Measurements from ENCODE around the gene MAZ. TPM values are rescaled to one million over a fixed set of nuclear protein-coding genes. Genes with fewer than 3 reads are reported as not detected.

Gene MAZ
- total RNA-seq, 1 donor from 2014 or later: 146 TPM

DNA sequence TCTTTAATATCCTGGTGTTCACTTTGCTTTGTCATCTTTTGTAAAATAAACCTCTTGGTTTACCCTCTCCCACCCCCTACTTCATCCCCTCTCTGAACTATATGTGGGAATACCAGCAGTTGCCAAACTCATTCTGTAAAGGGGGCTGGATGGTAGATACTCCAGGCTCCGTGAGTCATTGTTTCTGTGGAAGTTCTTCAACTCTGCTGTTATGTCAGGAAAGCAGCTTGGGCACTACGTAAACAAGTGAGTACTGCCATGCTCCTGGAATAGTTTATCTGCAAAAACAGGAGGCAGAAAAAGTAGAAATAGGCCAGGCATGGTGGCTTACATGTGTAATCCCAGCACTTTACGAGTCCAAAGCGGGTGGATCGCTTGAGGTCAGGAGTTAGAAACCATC, 31.5 kb downstream of the MAZ start:
- Histone ChIP-seq H3K27me3 (no peaks in the 10 kb centered on the region), H3K4me3 (no peak overlapping the region), H3K27ac (no peak overlapping the region), H3K4me1 (no peaks in the 10 kb centered on the region), H3K9me3 (no peaks in the 10 kb centered on the region), H3K36me3 (peaks cover 91% of the 10 kb centered on the region in 2 donors)
- intact Hi-C loops (cut with DNase I): no loop called here
- no peak for TF ChIP-seq CTCF (IDR thresholded peaks at IDR 0.05)
- no peak for DNase-seq (ENCODE audit: low spot score in 2 of 2)

- Histone ChIP-seq H3K9me3 (no peaks in the 10 kb centered on the region), H3K27ac (no peak overlapping the region), H3K36me3 (peaks cover 86 to 89% of the 10 kb centered on the region in 2 donors), H3K4me3 (no peak overlapping the region), H3K4me1 (no peaks in the 10 kb centered on the region), H3K27me3 (no peaks in the 10 kb centered on the region)
- no peak for TF ChIP-seq CTCF (IDR thresholded peaks at IDR 0.05)
- intact Hi-C loops (cut with DNase I): no loop called here
- DNase-seq (ENCODE audit: low spot score in 2 of 2): no peak
Observed at GRCh38 chr16:29839822-29840221, 33.5 kb downstream of the MAZ start.

- DNase-seq (ENCODE audit: low spot score in 2 of 2): no peak
- intact Hi-C loops (cut with DNase I): no loop called here
- H3K36me3 ChIP-seq: peaks cover 86 to 88% of the 10 kb centered on the region in 2 donors
- H3K4me1 ChIP-seq: no peaks in the 10 kb centered on the region
- no peak overlapping the region for H3K4me3 ChIP-seq
- no peak for TF ChIP-seq CTCF (IDR thresholded peaks at IDR 0.05)
- no peaks in the 10 kb centered on the region for H3K9me3 ChIP-seq
- H3K27ac ChIP-seq: no peak overlapping the region
- H3K27me3 ChIP-seq: no peaks in the 10 kb centered on the region
Observed at GRCh38 chr16:29840240-29840639, 33.9 kb downstream of the MAZ start.

DNA sequence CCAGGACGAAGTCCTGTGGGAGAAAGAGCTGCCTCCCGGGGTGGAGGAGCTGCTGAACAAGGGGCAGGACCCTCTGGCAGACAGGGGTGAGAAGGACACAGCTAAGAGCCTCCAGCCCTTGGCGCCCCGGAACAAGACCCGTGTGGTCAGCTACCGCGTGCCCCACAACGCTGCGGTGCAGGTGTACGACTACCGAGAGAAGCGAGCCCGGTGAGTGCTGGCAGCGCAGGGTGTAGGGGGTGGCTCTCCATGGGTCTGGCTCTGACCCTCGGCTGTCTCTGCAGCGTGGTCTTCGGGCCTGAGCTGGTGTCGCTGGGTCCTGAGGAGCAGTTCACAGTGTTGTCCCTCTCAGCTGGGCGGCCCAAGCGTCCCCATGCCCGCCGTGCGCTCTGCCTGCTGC, 35.3 kb downstream of the MAZ start:
- no peaks in the 10 kb centered on the region for H3K9me3 ChIP-seq
- no peaks in the 10 kb centered on the region for H3K27me3 ChIP-seq
- no peak overlapping the region for H3K27ac ChIP-seq
- no peaks in the 10 kb centered on the region for H3K4me1 ChIP-seq
- H3K36me3 ChIP-seq: peaks cover 88 to 89% of the 10 kb centered on the region in 2 donors
- no peak overlapping the region for H3K4me3 ChIP-seq
- no peak for DNase-seq (ENCODE audit: low spot score in 2 of 2)
- no peak for TF ChIP-seq CTCF (IDR thresholded peaks at IDR 0.05)
- intact Hi-C loops (cut with DNase I): no loop called here

GRCh38 chr16:29842732-29843346, 36.5 kb downstream of the MAZ start:
- intact Hi-C loops (cut with DNase I): no loop called here
- Histone ChIP-seq H3K9me3 (no peaks in the 10 kb centered on the region), H3K4me1 (no peaks in the 10 kb centered on the region), H3K27ac (no peak overlapping the region), H3K27me3 (no peaks in the 10 kb centered on the region), H3K4me3 (no peak overlapping the region), H3K36me3 (peaks cover 88 to 90% of the 10 kb centered on the region in 2 donors)
- TF ChIP-seq CTCF (IDR thresholded peaks at IDR 0.05): no peak
- DNase-seq (ENCODE audit: low spot score in 2 of 2): no peak

DNA sequence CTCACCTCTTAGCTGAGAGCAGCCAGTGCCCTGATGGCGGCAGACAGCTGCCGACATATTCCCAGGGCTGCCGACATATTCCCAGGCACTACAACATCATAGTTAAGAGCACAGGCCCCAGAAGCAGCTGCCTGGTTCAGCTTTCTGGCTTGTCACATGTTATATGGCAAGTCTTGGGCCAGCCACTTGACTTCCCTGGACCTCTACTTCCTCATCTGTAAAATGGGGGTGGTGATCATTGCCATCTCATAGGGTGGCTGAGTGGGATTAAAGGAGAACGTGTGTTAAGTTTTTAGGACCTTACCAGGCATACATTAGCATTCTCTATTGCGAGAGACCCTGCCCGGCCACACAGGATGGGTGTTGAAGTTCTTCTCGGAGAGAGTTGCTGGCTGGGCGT, 37.6 kb downstream of the MAZ start:
- no peak for TF ChIP-seq CTCF (IDR thresholded peaks at IDR 0.05)
- H3K27ac ChIP-seq: no peak overlapping the region
- no peak for DNase-seq (ENCODE audit: low spot score in 2 of 2)
- no peaks in the 10 kb centered on the region for H3K4me1 ChIP-seq
- intact Hi-C loops (cut with DNase I): no loop called here
- no peak overlapping the region for H3K4me3 ChIP-seq
- H3K9me3 ChIP-seq: no peaks in the 10 kb centered on the region
- H3K27me3 ChIP-seq: no peaks in the 10 kb centered on the region
- H3K36me3 ChIP-seq: peaks cover 79 to 89% of the 10 kb centered on the region in 2 donors

Measured in ascending aorta (tissue), 2 donors.